Endometrial microvascular endothelial cells (primary cell): ENCODE results near the gene ZDHHC1. TPM values are rescaled to one million over a fixed set of nuclear protein-coding genes. Genes with fewer than 3 reads are reported as not detected.
"Not testable (repeated sequence)": the region's sequence is repeated elsewhere in the genome, so short reads cannot be mapped to it uniquely, and the experiment has no call there.

Experiments
- in situ Hi-C: cut with HindIII; loops from 2 replicates; pipeline ENCODE4 v1.10.0; 2017; ENCODE audit warnings: low sequenced_read_pairs, low pct_unique_long_range_greater_than_20kb; ENCODE audit errors: inconsistent ontology term
- total RNA-seq: library from RNA; depleted of rRNA; stranded (reverse); fragments of >200 nt; gene quantifications from one replicate; pipeline ENCODE4 v1.2.3, GENCODE V29; 2015; ENCODE audit errors: inconsistent ontology term

The ZDHHC1 gene
- total RNA-seq, 1 donor from 2014 or later = 5.0 TPM

- in situ Hi-C loops = no loop called here
These were observed 3.7 kb upstream of the ZDHHC1 start for GRCh38 chr16:67419931-67420330.

GRCh38 chr16:67419502-67419901 lies 3.2 kb upstream of the ZDHHC1 start:
- in situ Hi-C loops = no loop called here

DNA sequence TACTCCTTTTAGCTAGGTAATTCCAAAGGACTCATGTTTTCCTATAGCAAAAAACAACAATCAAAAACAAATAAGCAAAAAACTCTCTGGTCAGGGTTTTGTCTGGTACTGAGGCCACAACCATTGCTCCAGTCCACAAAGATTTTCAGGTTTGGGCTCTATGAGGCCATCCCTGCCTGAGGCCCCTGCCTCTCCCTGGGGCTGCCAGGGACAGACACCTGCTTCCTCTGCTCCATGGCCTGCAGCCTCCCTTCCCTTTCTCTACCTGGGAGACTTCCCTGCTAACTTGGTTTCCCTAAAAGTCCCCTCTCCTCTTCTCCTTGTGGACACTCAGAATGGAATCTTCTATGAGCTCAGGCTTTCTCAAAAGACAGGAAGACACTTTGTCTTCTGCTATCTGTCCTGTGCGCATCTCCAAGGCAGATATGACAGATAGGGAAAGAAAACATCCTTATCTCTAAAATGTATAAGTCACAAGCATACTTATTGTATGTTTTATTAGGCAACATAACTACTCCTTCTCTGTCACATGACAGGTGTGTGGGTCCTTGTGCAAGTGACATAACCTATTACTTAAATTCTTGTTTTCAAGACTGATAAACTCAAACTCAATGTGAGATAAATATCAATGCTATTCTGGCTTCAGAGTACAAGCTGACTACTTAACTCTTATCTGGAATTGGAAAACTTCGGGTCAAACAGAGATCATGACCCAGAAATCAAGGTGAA lies 1.2 kb upstream of the ZDHHC1 start:
- in situ Hi-C loops = no loop called here

GRCh38 chr16:67415421-67415820 lies 856 bp downstream of the ZDHHC1 start:
- in situ Hi-C loops = not testable (repeated sequence)

GRCh38 chr16:67413978-67414911 lies 2.0 kb downstream of the ZDHHC1 start:
- in situ Hi-C loops = no loop called here

GRCh38 chr16:67412294-67412693 lies 4.0 kb downstream of the ZDHHC1 start:
- in situ Hi-C loops = no loop called here

- in situ Hi-C loops = no loop called here
These were observed 4.9 kb downstream of the ZDHHC1 start for GRCh38 chr16:67411339-67411738.

DNA sequence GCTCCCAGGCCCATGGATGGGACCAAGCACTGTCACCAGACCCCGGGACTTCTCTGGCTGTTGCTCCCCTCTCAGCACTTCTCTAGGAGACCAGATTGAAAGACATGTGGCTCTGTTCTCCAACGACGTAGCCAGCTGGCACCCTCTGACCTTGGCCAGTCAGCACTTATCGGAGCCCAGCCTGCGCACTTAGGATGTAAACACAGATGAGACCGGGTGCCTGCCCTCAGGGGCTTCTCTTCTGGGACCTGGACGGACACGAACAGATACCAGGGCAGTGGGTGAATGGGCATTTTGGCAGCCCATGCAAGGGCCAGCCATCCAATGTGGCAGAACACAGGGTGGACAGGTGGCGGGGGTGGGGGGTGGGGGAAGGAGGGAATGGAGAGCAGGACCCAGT lies 6.6 kb downstream of the ZDHHC1 start:
- in situ Hi-C loops = no loop called here

- in situ Hi-C loops = no loop called here
These were observed 8.4 kb downstream of the ZDHHC1 start for GRCh38 chr16:67407788-67408452.

DNA sequence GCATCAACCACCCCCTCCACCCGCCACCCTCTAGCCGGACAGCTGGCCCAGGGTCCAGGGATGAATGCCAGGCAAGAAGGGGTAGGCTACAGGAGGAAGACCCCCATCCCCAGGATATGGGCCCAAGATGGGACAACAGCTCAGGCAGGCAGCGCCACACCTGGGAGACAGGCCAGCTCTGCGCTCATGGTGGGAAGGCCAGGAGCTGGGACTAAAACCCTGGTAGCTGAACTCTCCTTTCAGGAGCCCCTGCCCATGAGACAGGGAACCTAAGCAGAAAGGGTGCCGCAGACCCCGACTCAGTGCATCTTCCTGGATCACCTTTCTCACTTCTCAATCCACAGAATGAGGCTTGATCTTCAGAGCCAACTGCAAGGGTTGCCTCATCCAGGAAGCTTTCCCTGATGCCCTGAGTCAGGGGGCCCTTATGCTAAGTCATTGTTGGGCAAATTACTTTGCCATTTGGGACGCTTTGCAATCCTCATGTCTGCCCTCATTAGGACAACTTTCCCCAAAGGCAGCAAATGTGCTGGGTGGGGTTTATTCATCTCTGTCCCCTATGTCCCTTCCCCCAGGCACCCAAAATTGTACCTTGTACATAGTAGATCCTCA lies 9.0 kb downstream of the ZDHHC1 start:
- in situ Hi-C loops = no loop called here

DNA sequence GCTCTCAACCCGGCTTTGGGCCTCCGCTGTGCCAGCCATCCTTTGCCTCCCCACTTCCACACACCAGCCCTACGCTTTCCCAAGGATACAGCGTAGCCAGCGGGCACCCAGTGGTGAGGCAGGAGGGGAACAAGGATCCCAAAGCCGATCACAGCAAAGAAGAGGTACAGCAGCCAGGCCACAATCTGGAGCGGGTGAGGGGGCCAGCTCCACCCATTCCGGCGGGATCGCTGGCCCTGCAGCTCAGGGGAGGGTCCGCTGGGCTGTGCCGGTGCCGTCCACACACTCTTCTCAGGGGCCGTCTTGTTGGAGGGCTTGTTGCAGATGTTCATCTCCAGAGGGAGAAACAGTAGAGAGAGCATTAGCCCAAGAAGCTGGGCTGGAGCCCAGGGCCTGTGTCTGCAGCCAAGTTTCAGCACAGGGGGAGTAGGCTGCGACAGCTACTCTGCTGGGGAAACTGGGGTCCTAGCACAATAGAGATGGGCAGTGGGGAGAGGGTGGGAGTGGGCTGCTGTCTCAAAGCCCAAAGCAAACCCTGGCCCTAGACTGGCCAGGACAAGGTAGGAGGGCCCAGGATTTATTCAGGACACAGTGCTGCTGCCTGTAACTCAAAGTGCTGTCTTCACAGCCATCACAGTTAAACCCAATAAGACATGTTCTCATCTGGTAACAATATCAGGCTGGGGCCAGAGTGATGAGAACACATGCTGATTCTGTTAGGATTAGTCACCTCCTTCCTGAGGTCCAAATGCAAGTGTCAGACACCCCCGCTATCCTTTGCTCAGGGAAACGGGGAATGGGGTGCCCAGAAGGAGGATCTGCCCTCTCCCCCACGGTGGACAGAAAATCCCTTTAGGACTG lies 9.9 kb downstream of the ZDHHC1 start:
- in situ Hi-C loops = no loop called here

- in situ Hi-C loops = no loop called here
These were observed 10.9 kb downstream of the ZDHHC1 start for GRCh38 chr16:67405336-67405735.

DNA sequence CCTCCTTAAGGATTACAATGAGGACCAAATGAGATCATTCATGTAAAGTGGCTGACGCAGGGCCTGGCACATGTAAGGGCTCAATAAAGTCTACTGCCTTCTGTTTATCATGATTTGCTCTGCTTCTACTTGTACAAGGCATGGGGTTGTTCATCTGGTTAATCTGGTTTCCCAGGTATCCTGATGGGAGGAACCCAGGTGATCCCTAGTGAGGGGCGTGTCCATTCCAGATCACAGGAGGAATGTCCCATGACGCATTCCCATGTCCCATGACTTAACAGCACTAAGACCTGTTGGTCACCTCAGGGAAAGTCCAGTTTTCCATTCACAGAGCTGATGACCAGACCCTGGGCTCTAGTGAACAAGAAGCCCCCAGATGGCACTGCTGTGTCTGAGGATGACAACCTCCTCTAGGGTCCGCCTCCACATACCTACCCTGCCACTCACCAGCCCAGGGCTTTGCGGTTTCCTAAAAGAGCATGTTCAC lies 11.5 kb downstream of the ZDHHC1 start:
- in situ Hi-C loops = no loop called here

DNA sequence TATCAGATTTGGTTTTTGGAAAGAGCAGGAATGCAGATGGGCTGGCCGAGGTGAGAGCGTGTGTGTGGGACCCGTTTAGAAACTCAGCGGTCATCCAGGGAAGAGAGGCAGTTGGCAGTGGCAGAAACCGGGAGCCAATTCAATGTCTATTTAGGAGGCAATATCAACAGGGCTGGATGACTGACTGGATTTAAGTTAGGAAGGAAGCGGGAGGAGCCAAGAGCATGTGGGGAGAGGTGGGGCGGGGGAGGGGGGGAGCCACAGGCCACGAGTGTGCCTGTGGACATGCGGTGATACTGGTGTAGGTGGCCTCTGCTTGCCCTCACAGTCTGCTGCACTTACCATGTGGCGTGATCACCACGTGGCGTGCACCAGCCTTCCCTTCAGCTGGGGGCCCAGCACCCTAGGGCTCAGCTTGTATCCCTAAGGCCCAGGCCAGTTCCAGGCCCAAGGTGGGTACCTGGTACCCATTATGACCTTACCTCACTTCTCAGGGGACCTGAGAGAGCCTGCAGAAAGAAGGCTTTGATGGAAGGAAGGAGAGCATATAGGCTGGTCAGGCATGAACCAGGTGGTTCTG lies 12.2 kb downstream of the ZDHHC1 start:
- in situ Hi-C loops = no loop called here

DNA sequence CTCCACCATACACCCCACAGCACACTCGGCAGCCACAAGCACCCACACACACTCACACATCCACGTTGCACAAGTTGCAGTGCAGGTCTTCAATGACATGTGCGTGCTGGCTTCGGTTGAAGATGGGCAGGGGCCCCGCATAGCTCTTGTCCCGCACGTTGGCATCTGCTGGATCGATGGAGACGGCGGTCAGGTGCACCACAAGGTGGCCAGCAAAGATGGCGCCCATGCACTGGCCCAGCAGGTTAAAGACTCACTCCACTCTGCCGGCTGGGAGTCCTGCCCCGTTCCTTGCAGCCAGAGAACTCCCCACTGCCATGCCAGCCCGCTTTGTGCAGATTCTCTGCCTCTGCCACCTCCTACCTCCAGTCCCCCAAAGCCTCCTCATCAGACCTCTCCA lies 15.4 kb downstream of the ZDHHC1 start:
- in situ Hi-C loops = no loop called here

GRCh38 chr16:67399749-67400704 lies 16.2 kb downstream of the ZDHHC1 start:
- in situ Hi-C loops = no loop called here

DNA sequence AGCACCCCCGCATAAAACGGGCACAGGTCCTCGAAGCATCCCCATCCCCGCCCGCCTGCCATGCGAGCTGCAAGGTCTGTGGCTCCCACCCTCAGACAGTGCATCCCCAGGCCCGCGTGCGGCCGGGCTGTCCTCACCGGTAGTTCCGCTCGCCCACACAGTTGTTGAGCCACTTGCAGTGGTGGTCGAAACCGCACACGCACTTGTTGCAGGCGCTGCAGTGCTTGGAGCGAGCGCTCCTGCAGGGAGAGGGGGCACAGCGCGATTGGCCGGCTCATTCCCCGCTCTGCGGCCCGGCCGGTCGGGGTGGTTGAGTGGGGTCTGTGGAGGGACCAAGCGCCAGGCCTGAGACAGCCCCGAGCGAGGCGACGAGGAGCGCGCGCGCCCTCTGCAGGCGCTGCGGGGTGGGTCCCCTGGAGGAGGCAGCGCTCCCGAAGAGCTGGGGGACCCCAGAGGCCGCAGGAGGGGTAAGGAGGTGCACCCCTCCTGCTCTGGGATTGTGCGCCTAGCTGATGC lies 17.0 kb downstream of the ZDHHC1 start:
- in situ Hi-C loops = no loop called here
